Thyroid gland (tissue), 4 donors: Measurements from ENCODE around the gene F11R.

Experiments used
- POLR2A ChIP-seq, 2 donors: fragments of 450-650 bp; IDR thresholded peaks; one replicate each; pipeline ENCODE4 v1.6.1; 2017; ENCODE audit warnings: antibody characterized with exemption in 2 of 2, mild to moderate bottlenecking in 2 of 2, moderate library complexity in 1 of 2
- TF ChIP-seq, protein P1 (sequence below), 6 experiments: fragments of 200-600 bp in 3 of 6; fragments of 450-650 bp in 3 of 6; sonication (generic) in 3 of 6; IDR thresholded peaks; one replicate each; pipeline ENCODE4 v1.5.1; 2016 to 2019; ENCODE audit warnings: antibody characterized with exemption in 6 of 6, mild to moderate bottlenecking in 2 of 6, inconsistent platforms in 1 of 6, moderate library complexity in 1 of 6

GRCh38 chr1:160971618-160972056 is 49.3 kb downstream of the F11R start:
- TF ChIP-seq, protein P1, sequence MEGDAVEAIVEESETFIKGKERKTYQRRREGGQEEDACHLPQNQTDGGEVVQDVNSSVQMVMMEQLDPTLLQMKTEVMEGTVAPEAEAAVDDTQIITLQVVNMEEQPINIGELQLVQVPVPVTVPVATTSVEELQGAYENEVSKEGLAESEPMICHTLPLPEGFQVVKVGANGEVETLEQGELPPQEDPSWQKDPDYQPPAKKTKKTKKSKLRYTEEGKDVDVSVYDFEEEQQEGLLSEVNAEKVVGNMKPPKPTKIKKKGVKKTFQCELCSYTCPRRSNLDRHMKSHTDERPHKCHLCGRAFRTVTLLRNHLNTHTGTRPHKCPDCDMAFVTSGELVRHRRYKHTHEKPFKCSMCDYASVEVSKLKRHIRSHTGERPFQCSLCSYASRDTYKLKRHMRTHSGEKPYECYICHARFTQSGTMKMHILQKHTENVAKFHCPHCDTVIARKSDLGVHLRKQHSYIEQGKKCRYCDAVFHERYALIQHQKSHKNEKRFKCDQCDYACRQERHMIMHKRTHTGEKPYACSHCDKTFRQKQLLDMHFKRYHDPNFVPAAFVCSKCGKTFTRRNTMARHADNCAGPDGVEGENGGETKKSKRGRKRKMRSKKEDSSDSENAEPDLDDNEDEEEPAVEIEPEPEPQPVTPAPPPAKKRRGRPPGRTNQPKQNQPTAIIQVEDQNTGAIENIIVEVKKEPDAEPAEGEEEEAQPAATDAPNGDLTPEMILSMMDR (IDR thresholded peaks at IDR 0.05), result no peak
- no peak for TF ChIP-seq POLR2A (IDR thresholded peaks at IDR 0.05)
